ENCODE results near the gene ATP5F1D.

Gene ATP5F1D

GRCh38 chr19:1260749-1261537 is 19.4 kb downstream of the ATP5F1D start:
- peak overlapping the region; percentile 81 for H3K9ac ChIP-seq (ENCODE audit: low read length)
- peaks cover 3% of the 10 kb centered on the region; the same call in 1 of the 2 replicates for H3K27me3 ChIP-seq (ENCODE audit: low read depth, low read length)
- peak overlapping the region; percentile 81 for H3K4me3 ChIP-seq (ENCODE audit: low read length)
- H3K4me2 ChIP-seq (ENCODE audit: low read length) = peak overlapping the region; percentile 96
- peaks cover 5% of the 10 kb centered on the region; the same call in 1 of the 2 replicates for H3K79me2 ChIP-seq (ENCODE audit: low read length)
- H3K36me3 ChIP-seq (replicated peaks; ENCODE audit: low read depth, low read length) = peaks cover 16% of the 10 kb centered on the region
- H4K20me1 ChIP-seq (ENCODE audit: insufficient read depth, low read length) = no peaks in the 10 kb centered on the region
- no peaks in the 10 kb centered on the region for H3K9me3 ChIP-seq (ENCODE audit: insufficient read depth, low read length)
- no peak overlapping the region for H2AFZ ChIP-seq (ENCODE audit: low read depth, low read length)
- H3K27ac ChIP-seq (ENCODE audit: low read length) = peak overlapping the region; percentile 89
- peaks cover 49% of the 10 kb centered on the region for H3K4me1 ChIP-seq (ENCODE audit: low read length)
- TF ChIP-seq CTCF (IDR thresholded peaks at IDR 0.05; ENCODE audit: low read depth, low read length) (no peak), EZH2phosphoT487 (IDR thresholded peaks at IDR 0.05; ENCODE audit: low read depth) (no peak)

GRCh38 chr19:1261538-1261797 is 19.9 kb downstream of the ATP5F1D start:
- Histone ChIP-seq H3K4me2 (ENCODE audit: low read length) (peak overlapping the region; percentile 88), H3K9ac (ENCODE audit: low read length) (peak overlapping the region; percentile 81), H3K79me2 (ENCODE audit: low read length) (peaks cover 5% of the 10 kb centered on the region; the same call in 1 of the 2 replicates), H3K9me3 (ENCODE audit: insufficient read depth, low read length) (no peaks in the 10 kb centered on the region), H3K4me1 (ENCODE audit: low read length) (peaks cover 52% of the 10 kb centered on the region), H3K27ac (ENCODE audit: low read length) (peak overlapping the region; percentile 65), H3K4me3 (ENCODE audit: low read length) (peak overlapping the region; percentile 81), H3K27me3 (ENCODE audit: low read depth, low read length) (peaks cover 4% of the 10 kb centered on the region; the same call in 1 of the 2 replicates), H2AFZ (ENCODE audit: low read depth, low read length) (no peak overlapping the region), H4K20me1 (ENCODE audit: insufficient read depth, low read length) (no peaks in the 10 kb centered on the region), H3K36me3 (replicated peaks; ENCODE audit: low read depth, low read length) (peaks cover 14% of the 10 kb centered on the region)
- no peak for TF ChIP-seq EZH2phosphoT487 (IDR thresholded peaks at IDR 0.05; ENCODE audit: low read depth)
- TF ChIP-seq CTCF (IDR thresholded peaks at IDR 0.05; ENCODE audit: low read depth, low read length) = no peak

- H3K79me2 ChIP-seq (ENCODE audit: low read length) = peaks cover 5% of the 10 kb centered on the region; the same call in 1 of the 2 replicates
- TF ChIP-seq CTCF (IDR thresholded peaks at IDR 0.05; ENCODE audit: low read depth, low read length) (no peak), EZH2phosphoT487 (IDR thresholded peaks at IDR 0.05; ENCODE audit: low read depth) (no peak)
- H3K4me1 ChIP-seq (ENCODE audit: low read length) = peaks cover 53% of the 10 kb centered on the region
- no peaks in the 10 kb centered on the region for H4K20me1 ChIP-seq (ENCODE audit: insufficient read depth, low read length)
- H3K4me3 ChIP-seq (ENCODE audit: low read length) = peak overlapping the region; percentile 81
- no peak overlapping the region for H2AFZ ChIP-seq (ENCODE audit: low read depth, low read length)
- H3K4me2 ChIP-seq (ENCODE audit: low read length) = peak overlapping the region; percentile 88
- H3K9ac ChIP-seq (ENCODE audit: low read length) = peak overlapping the region; percentile 81
- peaks cover 9% of the 10 kb centered on the region for H3K36me3 ChIP-seq (replicated peaks; ENCODE audit: low read depth, low read length)
- H3K27me3 ChIP-seq (ENCODE audit: low read depth, low read length) = peaks cover 4% of the 10 kb centered on the region; the same call in 1 of the 2 replicates
- no peaks in the 10 kb centered on the region for H3K9me3 ChIP-seq (ENCODE audit: insufficient read depth, low read length)
- peak overlapping the region; percentile 65 for H3K27ac ChIP-seq (ENCODE audit: low read length)
These were observed 20.5 kb downstream of the ATP5F1D start for GRCh38 chr19:1261798-1262622.

GRCh38 chr19:1262623-1263123 is 21.1 kb downstream of the ATP5F1D start:
- Histone ChIP-seq H2AFZ (ENCODE audit: low read depth, low read length) (no peak overlapping the region), H3K9ac (ENCODE audit: low read length) (peak overlapping the region; percentile 81), H3K9me3 (ENCODE audit: insufficient read depth, low read length) (no peaks in the 10 kb centered on the region), H3K4me3 (ENCODE audit: low read length) (peak overlapping the region; percentile 81), H3K79me2 (ENCODE audit: low read length) (peaks cover 5% of the 10 kb centered on the region; the same call in 1 of the 2 replicates), H3K4me2 (ENCODE audit: low read length) (peak overlapping the region; percentile 88), H3K27ac (ENCODE audit: low read length) (no peak overlapping the region), H3K36me3 (replicated peaks; ENCODE audit: low read depth, low read length) (peaks cover 5% of the 10 kb centered on the region), H3K27me3 (ENCODE audit: low read depth, low read length) (peaks cover 11% of the 10 kb centered on the region), H3K4me1 (ENCODE audit: low read length) (peaks cover 60% of the 10 kb centered on the region), H4K20me1 (ENCODE audit: insufficient read depth, low read length) (no peaks in the 10 kb centered on the region)
- TF ChIP-seq EZH2phosphoT487 (IDR thresholded peaks at IDR 0.05; ENCODE audit: low read depth) = no peak
- no peak for TF ChIP-seq CTCF (IDR thresholded peaks at IDR 0.05; ENCODE audit: low read depth, low read length)
